Lung (tissue), 12 donors: ENCODE measurements around the gene MYH11. TPM values are rescaled to one million over a fixed set of nuclear protein-coding genes. Genes with fewer than 3 reads are reported as not detected.

Source experiments
- ATAC-seq: fragments of 200-7000 bp; cut with Tn5 transposase; one replicate; pipeline ENCODE4 v1.9.1; 2020; ENCODE audit warnings: moderate number of reproducible peaks; ENCODE audit not compliant: insufficient read depth, low FRiP score
- DNase-seq, 3 donors: peaks; one replicate each; pipeline ENCODE4 v3.0.0-alpha.2; 2013 to 2017
- H3K27ac ChIP-seq, 2 donors: one replicate each; pipeline ENCODE4 v1.5.1; 2013; ENCODE audit warnings: mild to moderate bottlenecking in 2 of 2, moderate library complexity in 2 of 2, control low read depth in 1 of 2, inconsistent platforms in 1 of 2, low read depth in 1 of 2, low read length in 1 of 2
- H3K27me3 ChIP-seq, 3 donors: one replicate each; pipeline ENCODE4 v1.5.1; 2013; ENCODE audit warnings: low read length in 2 of 3; ENCODE audit not compliant: control insufficient read depth in 3 of 3, insufficient read depth in 3 of 3
- H3K36me3 ChIP-seq, 4 donors: one replicate each; pipeline ENCODE4 v1.5.1; 2013; ENCODE audit warnings: low read length in 4 of 4, mild to moderate bottlenecking in 1 of 4, moderate library complexity in 1 of 4; ENCODE audit not compliant: control insufficient read depth in 4 of 4, insufficient read depth in 4 of 4
- H3K4me1 ChIP-seq, 5 donors: one replicate each; pipeline ENCODE4 v1.5.1; 2013; ENCODE audit warnings: low read length in 5 of 5, mild to moderate bottlenecking in 2 of 5, moderate library complexity in 1 of 5; ENCODE audit not compliant: control insufficient read depth in 5 of 5, insufficient read depth in 5 of 5
- H3K4me3 ChIP-seq: one replicate; pipeline ENCODE4 v1.5.1; 2013; ENCODE audit warnings: mild to moderate bottlenecking, control low read depth, moderate library complexity
- H3K9ac ChIP-seq, 2 donors: one replicate each; pipeline ENCODE4 v1.5.1; 2013; ENCODE audit warnings: low read length in 2 of 2, control low read depth in 1 of 2; ENCODE audit not compliant: insufficient read depth in 1 of 2
- H3K9me3 ChIP-seq, 4 donors: one replicate each; pipeline ENCODE4 v1.5.1; 2013; ENCODE audit warnings: low read length in 3 of 4, mild to moderate bottlenecking in 1 of 4, moderate library complexity in 1 of 4; ENCODE audit not compliant: control insufficient read depth in 4 of 4, insufficient read depth in 3 of 4
- CTCF ChIP-seq: IDR thresholded peaks from 2 replicates; pipeline ENCODE4 v1.5.1; 2012; ENCODE audit warnings: mild to moderate bottlenecking; ENCODE audit errors: control extremely low read depth, extremely low read depth
- WGBS, 2 donors: extraction: QIAGEN DNeasy Blood & Tissue Kit; methylation state at CpG; one replicate each; pipeline ENCODE4 v1.1.7; 2013; 5-methylcytosine and 5-hydroxymethylcytosine counted together
- polyA plus RNA-seq, 2 donors: library from polyadenylated mRNA; stranded (reverse); fragments of 200-250 nt; gene quantifications; one replicate each; pipeline ENCODE4 v1.2.1, GENCODE V29; 2013
- total RNA-seq, 2 donors: library from RNA; depleted of rRNA in 1 of 2; stranded (reverse); fragments of >200 nt in 1 of 2; gene quantifications; one replicate each; pipeline ENCODE4 v1.2.1, GENCODE V29; 2014 to 2021
- donor health status: control.
- donor health status: control.
- donor health status: Bipolar disorder and iron deficiency.
- donor health status: healthy.
- donor health status: DM: yes; HTN: yes; CAD: no.

MYH11 gene
- total and polyA plus RNA-seq, 4 donors = 25.7 to 146 (median 55.0) TPM

- no peaks in the 10 kb centered on the region for H3K9me3 ChIP-seq
- no peak overlapping the region for H3K4me3 ChIP-seq
- H3K27ac ChIP-seq = no peak overlapping the region
- H3K27me3 ChIP-seq = no peaks in the 10 kb centered on the region
- DNase-seq (no peak), ATAC-seq (no peak)
- TF ChIP-seq CTCF = no peak
- no peak overlapping the region for H3K9ac ChIP-seq
- WGBS, 2 donors = 94 to 98% methylated on average over 7 of the region's 7 CpGs
- H3K4me1 ChIP-seq = no peaks in the 10 kb centered on the region
- peaks cover 3 to 42% (median 7%) of the 10 kb centered on the region in 4 donors for H3K36me3 ChIP-seq
These were observed 133.0 kb downstream of the MYH11 start for GRCh38 chr16:15723808-15724207.

GRCh38 chr16:15721018-15721417 is 135.8 kb downstream of the MYH11 start:
- 95 to 96% methylated on average over 14 of the region's 14 CpGs for WGBS, 2 donors
- no peak for ATAC-seq
- Histone ChIP-seq H3K9ac (no peak overlapping the region), H3K36me3 (peaks cover 3 to 52% (median 9%) of the 10 kb centered on the region in 4 donors), H3K4me3 (no peak overlapping the region), H3K27me3 (no peaks in the 10 kb centered on the region), H3K4me1 (no peaks in the 10 kb centered on the region), H3K9me3 (no peaks in the 10 kb centered on the region), H3K27ac (no peak overlapping the region)
- no peak for TF ChIP-seq CTCF
- DNase-seq = no peak

GRCh38 chr16:15716694-15717447 is 140.0 kb downstream of the MYH11 start:
- no peaks in the 10 kb centered on the region for H3K4me1 ChIP-seq
- H3K36me3 ChIP-seq = peaks cover 0 to 51% (median 1%) of the 10 kb centered on the region in 4 donors
- no peaks in the 10 kb centered on the region for H3K27me3 ChIP-seq
- no peak for TF ChIP-seq CTCF
- H3K27ac ChIP-seq = no peak overlapping the region
- H3K9me3 ChIP-seq = no peaks in the 10 kb centered on the region
- ATAC-seq (no peak), DNase-seq (no peak)
- WGBS, 2 donors = 94% methylated on average over 23 of the region's 23 CpGs
- H3K4me3 ChIP-seq = no peak overlapping the region
- no peak overlapping the region for H3K9ac ChIP-seq

GRCh38 chr16:15715221-15715620 is 141.6 kb downstream of the MYH11 start:
- ATAC-seq (no peak), DNase-seq (no peak)
- Histone ChIP-seq H3K27ac (no peak overlapping the region), H3K9ac (no peak overlapping the region), H3K4me1 (no peaks in the 10 kb centered on the region), H3K27me3 (no peaks in the 10 kb centered on the region), H3K36me3 (peaks cover 0 to 41% (median 1%) of the 10 kb centered on the region in 4 donors), H3K9me3 (no peaks in the 10 kb centered on the region), H3K4me3 (no peak overlapping the region)
- 95 to 97% methylated on average over 5 of the region's 5 CpGs for WGBS, 2 donors
- TF ChIP-seq CTCF = no peak
